HFF-Myc (cell line): ENCODE data around the gene KRT12.

Source experiments
- DNase-seq: peaks from one replicate; pipeline ENCODE4 v3.0.0-alpha.2; 2011; ENCODE audit warnings: low read depth; ENCODE audit errors: extremely low read depth
- H3K4me3 ChIP-seq: replicated peaks from 2 replicates; pipeline ENCODE4 v1.5.1; 2011; ENCODE audit warnings: low read depth, mild to moderate bottlenecking, control low read depth, low read length
- CTCF ChIP-seq: IDR thresholded peaks from 2 replicates; pipeline ENCODE4 v1.5.1; 2012; ENCODE audit warnings: mild to moderate bottlenecking, low read depth, low read length, control low read depth; ENCODE audit errors: missing control alignments

Gene KRT12

GRCh38 chr17:40884708-40885512 is 17.9 kb upstream of the KRT12 start, which contains the start of gene KRT20:
Gene KRT20, minus strand, starts transcription at chr17:40885242. Its CDS starts 57 bp downstream, at chr17:40885185.
- peak; percentile 6 for TF ChIP-seq CTCF
- DNase-seq, result no peak
- no peak within 1 kb of the TSS for H3K4me3 ChIP-seq

DNA sequence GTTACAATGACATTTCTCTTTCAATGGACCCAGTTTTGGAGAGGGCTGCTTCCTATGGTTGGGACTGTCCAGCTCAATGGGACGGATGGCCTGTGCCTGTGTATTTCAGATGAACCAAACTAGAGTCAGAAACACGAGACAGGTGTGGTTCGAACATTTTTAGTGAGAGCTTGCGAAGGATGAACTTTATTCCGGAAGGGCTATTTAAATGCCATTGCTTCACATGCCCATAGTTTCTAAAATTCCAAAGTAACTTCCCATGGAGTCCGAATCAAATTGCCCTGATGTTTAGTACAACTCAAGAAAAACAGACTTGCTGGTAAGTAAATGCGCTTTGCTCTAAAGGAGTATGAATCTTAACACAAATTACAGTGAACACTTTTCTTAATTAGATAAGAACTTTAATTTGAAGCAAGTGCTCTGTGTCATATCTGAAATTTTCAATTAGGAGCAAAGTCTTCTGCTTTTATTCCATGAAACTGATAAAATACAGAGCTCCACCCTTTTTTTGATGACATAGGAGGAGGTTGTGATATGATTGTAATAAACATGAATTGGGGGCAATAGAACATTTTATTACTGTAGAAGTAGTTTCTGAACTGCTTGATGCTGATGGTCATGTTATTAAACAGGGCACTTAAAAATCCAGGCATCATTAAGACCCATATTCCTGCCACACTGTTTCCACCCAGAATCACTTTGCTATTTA is 16.8 kb upstream of the KRT12 start:
- no peak for DNase-seq
- no peak for TF ChIP-seq CTCF
- no peak overlapping the region for H3K4me3 ChIP-seq

DNA sequence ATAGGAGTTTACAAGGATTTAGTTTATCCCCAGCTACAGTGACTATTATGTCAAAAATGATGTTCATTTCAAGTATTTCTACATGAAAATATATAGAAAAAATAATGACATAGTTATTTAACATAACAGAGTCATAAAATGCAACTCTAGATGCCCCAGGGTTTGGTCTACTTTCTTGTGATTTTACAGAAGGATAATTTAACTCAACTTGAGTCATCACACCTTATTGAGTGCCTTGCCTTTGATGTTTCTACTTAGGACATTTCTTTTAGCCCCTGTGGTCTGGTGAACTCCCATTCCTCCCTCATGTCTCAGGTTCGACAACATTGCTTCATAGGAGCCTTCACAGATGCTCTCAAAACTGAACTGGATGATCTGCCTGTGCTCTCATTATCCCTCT is 16.0 kb upstream of the KRT12 start:
- no peak for TF ChIP-seq CTCF
- no peak for DNase-seq
- no peak overlapping the region for H3K4me3 ChIP-seq

- no peak for DNase-seq
- no peak for TF ChIP-seq CTCF
- H3K4me3 ChIP-seq, result no peak overlapping the region
These were observed 12.0 kb upstream of the KRT12 start for GRCh38 chr17:40879026-40879425.

DNA sequence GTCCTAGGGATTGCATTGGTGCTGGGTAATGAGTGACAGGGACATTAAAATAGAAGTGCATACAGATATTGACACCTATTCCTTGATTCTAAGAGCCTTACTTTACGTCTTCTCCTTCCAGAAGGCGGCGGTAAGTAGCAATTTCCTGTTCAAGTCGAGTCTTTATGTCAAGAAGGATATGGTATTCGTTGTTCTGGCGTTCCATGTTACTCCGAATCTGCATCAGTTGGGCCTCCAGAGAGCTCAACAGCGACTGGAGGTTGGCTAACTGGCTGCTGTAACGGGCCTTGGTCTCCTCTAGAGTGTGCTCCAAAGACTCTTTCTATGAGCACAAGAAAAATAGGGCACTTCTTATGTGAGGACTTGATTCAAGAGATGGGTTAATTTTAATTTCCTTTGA is 11.0 kb upstream of the KRT12 start:
- TF ChIP-seq CTCF, result no peak
- no peak for DNase-seq
- H3K4me3 ChIP-seq, result no peak overlapping the region

DNA sequence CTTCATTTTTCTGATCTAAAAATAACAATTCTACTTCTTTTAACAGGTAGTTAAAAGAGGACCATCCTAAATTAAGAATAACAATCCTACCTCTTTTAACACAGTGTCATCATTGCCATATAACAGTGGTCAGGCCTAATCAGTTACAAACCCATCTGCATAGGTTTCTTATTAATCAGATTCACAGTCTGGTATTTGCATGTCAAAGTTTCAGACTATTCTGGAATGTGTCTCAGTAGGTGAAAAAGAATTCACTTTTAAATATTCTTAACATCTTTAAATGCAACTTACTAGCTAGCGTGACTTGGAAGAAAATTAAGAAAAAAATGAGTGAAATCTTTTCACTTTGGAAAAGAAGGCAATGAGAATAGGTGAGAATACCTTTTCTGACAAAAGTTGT is 6.8 kb upstream of the KRT12 start:
- DNase-seq, result no peak
- no peak overlapping the region for H3K4me3 ChIP-seq
- no peak for TF ChIP-seq CTCF
